CD4-positive, CD25-positive, alpha-beta regulatory T cell (primary cell): ENCODE measurements around the gene HBZ. TPM values are rescaled to one million over a fixed set of nuclear protein-coding genes. Genes with fewer than 3 reads are reported as not detected.

ENCODE experiments used
- ATAC-seq, 2 donors: fragments of 150-1000 bp; cut with Tn5 transposase; one replicate each; pipeline ENCODE4 v1.10.0; 2021; ENCODE audit warnings: low read depth in 2 of 2, moderate number of reproducible peaks in 2 of 2, moderate library complexity in 1 of 2
- DNase-seq, 3 donors: peaks; one replicate each; pipeline versions ENCODE4 v3.0.0 to v3.0.0-alpha.2; 2012 to 2022; ENCODE audit warnings: mixed read lengths in 1 of 3
- H3K27ac ChIP-seq: one replicate; pipeline ENCODE4 v1.7.0; 2013; ENCODE audit warnings: mild to moderate bottlenecking, low read length; ENCODE audit not compliant: insufficient read depth, poor library complexity, severe bottlenecking
- H3K27me3 ChIP-seq: one replicate; pipeline ENCODE4 v1.7.0; 2013; ENCODE audit warnings: low read length; ENCODE audit not compliant: control insufficient read depth, insufficient read depth
- H3K36me3 ChIP-seq: one replicate; pipeline ENCODE4 v1.7.0; 2013; ENCODE audit warnings: mild to moderate bottlenecking, low read length, moderate library complexity; ENCODE audit not compliant: control insufficient read depth, insufficient read depth
- H3K4me1 ChIP-seq: 2 replicates; pipeline ENCODE4 v1.7.0; 2013; ENCODE audit warnings: mild to moderate bottlenecking, low read length; ENCODE audit not compliant: insufficient read depth, control insufficient read depth, poor library complexity, severe bottlenecking
- H3K4me3 ChIP-seq: one replicate; pipeline ENCODE4 v1.7.0; 2013; ENCODE audit warnings: low read depth, mild to moderate bottlenecking, low read length, moderate library complexity
- H3K9me3 ChIP-seq, 2 experiments: 1 replicate in 1 of 2; 2 replicates in 1 of 2; pipeline ENCODE4 v1.7.0; 2013; ENCODE audit warnings: low read length in 2 of 2, mild to moderate bottlenecking in 1 of 2, moderate library complexity in 1 of 2; ENCODE audit not compliant: control insufficient read depth in 2 of 2
- H3K27ac Mint-ChIP-seq, 3 donors: one replicate each; pipeline ENCODE4 v1.8.0; 2020 to 2022; ENCODE audit warnings: mild to moderate bottlenecking in 3 of 3, mixed read lengths in 3 of 3, moderate library complexity in 2 of 3
- H3K27me3 Mint-ChIP-seq: one replicate; pipeline ENCODE4 v1.8.0; 2022; ENCODE audit warnings: mild to moderate bottlenecking, mixed read lengths
- H3K36me3 Mint-ChIP-seq: one replicate; pipeline ENCODE4 v1.8.0; 2020; ENCODE audit warnings: mixed read lengths
- H3K4me1 Mint-ChIP-seq, 4 donors: one replicate each; pipeline ENCODE4 v1.8.0; 2020 to 2022; ENCODE audit warnings: mixed read lengths in 4 of 4, mild to moderate bottlenecking in 1 of 4
- H3K4me3 Mint-ChIP-seq, 4 donors: one replicate each; pipeline ENCODE4 v1.8.0; 2020 to 2022; ENCODE audit warnings: mild to moderate bottlenecking in 4 of 4, mixed read lengths in 4 of 4, moderate library complexity in 3 of 4
- H3K9me3 Mint-ChIP-seq, 7 donors: one replicate each; pipeline ENCODE4 v1.8.0; 2020 to 2022; ENCODE audit warnings: mixed read lengths in 7 of 7, mild to moderate bottlenecking in 3 of 7, moderate library complexity in 2 of 7
- polyA plus RNA-seq, 4 donors: library from polyadenylated mRNA; unstranded; fragments of 300-500 nt; fragmentation: Illumina TruSeq; gene quantifications; one replicate each; pipeline ENCODE4 v1.2.3, GENCODE V29; 2021
- total RNA-seq: library from RNA; stranded (reverse); gene quantifications from one replicate; pipeline ENCODE4 v1.2.3, GENCODE V29; 2022

Gene HBZ
- total and polyA plus RNA-seq, 5 donors from 2014 or later, result not detected

- Mint-ChIP-seq H3K4me1 (peaks cover 4 to 27% (median 9%) of the 10 kb centered on the region in 4 donors), H3K36me3 (no peaks in the 10 kb centered on the region), H3K9me3 (peaks cover 0 to 2% (median 0%) of the 10 kb centered on the region in 7 donors), H3K27me3 (peaks cover 16% of the 10 kb centered on the region), H3K4me3 (peak overlapping the region; percentile 62 to 93 (median 74)), H3K27ac (peak overlapping the region in 1 of 3 donors; percentile 65)
- Histone ChIP-seq H3K9me3 (no peaks in the 10 kb centered on the region), H3K4me1 (peaks cover 11% of the 10 kb centered on the region), H3K27ac (no peak overlapping the region), H3K27me3 (peaks cover 3% of the 10 kb centered on the region), H3K4me3 (no peak overlapping the region), H3K36me3 (no peaks in the 10 kb centered on the region)
- ATAC-seq (no peak), DNase-seq (no peak)
These were observed 12.1 kb upstream of the HBZ start for GRCh38 chr16:140175-140857.

- H3K36me3 Mint-ChIP-seq, result no peaks in the 10 kb centered on the region
- peaks cover 28% of the 10 kb centered on the region for H3K27me3 Mint-ChIP-seq
- Histone ChIP-seq H3K4me1 (peaks cover 6% of the 10 kb centered on the region), H3K9me3 (no peaks in the 10 kb centered on the region), H3K27ac (no peak overlapping the region), H3K4me3 (no peak overlapping the region), H3K27me3 (peaks cover 3% of the 10 kb centered on the region), H3K36me3 (no peaks in the 10 kb centered on the region)
- DNase-seq (no peak), ATAC-seq (no peak)
- no peak overlapping the region for H3K27ac Mint-ChIP-seq
- peak overlapping the region in 1 of 4 donors; percentile 54 for H3K4me3 Mint-ChIP-seq
- peaks cover 0 to 14% (median 5%) of the 10 kb centered on the region in 4 donors for H3K4me1 Mint-ChIP-seq
- H3K9me3 Mint-ChIP-seq, result peaks cover 0 to 6% (median 0%) of the 10 kb centered on the region in 7 donors
These were observed 10.0 kb upstream of the HBZ start for GRCh38 chr16:142405-142967.

- Mint-ChIP-seq H3K4me1 (peaks cover 0 to 11% (median 5%) of the 10 kb centered on the region in 4 donors), H3K4me3 (no peak overlapping the region), H3K27ac (no peak overlapping the region), H3K36me3 (no peaks in the 10 kb centered on the region), H3K9me3 (peaks cover 0 to 6% (median 0%) of the 10 kb centered on the region in 7 donors), H3K27me3 (peaks cover 28% of the 10 kb centered on the region)
- Histone ChIP-seq H3K4me3 (no peak overlapping the region), H3K36me3 (no peaks in the 10 kb centered on the region), H3K27me3 (peaks cover 3% of the 10 kb centered on the region), H3K4me1 (peaks cover under 1% of the 10 kb centered on the region), H3K27ac (no peak overlapping the region), H3K9me3 (no peaks in the 10 kb centered on the region)
- DNase-seq (no peak), ATAC-seq (no peak)
These were observed 9.4 kb upstream of the HBZ start for GRCh38 chr16:143047-143446.

DNA sequence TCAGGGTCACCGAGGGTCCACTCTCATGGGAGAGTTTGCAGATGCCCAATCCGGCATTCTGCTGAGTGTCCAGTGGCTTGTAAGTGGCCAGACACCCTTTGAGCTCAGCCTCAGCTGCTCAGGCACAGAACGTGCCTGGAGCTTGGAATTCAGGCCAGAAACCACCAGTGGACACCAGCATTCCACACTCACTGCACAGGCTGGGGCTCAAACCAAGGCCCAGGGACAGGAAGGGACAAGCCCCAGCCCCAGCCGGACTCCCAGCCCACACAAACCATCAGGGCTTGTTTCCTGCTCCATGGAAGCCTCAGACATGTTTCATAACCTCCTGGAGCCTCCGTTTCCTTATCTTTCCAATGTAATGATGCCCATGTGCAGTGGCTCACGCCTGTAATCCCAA, 9.0 kb upstream of the HBZ start:
- no peaks in the 10 kb centered on the region for H3K4me1 ChIP-seq
- peaks cover 28% of the 10 kb centered on the region for H3K27me3 Mint-ChIP-seq
- peaks cover 3% of the 10 kb centered on the region for H3K27me3 ChIP-seq
- no peaks in the 10 kb centered on the region for H3K36me3 Mint-ChIP-seq
- H3K9me3 ChIP-seq, result no peaks in the 10 kb centered on the region
- no peak overlapping the region for H3K4me3 Mint-ChIP-seq
- ATAC-seq (no peak), DNase-seq (no peak)
- H3K36me3 ChIP-seq, result no peaks in the 10 kb centered on the region
- H3K4me3 ChIP-seq, result no peak overlapping the region
- H3K4me1 Mint-ChIP-seq, result peaks cover 0 to 10% (median 5%) of the 10 kb centered on the region in 4 donors
- H3K27ac ChIP-seq, result no peak overlapping the region
- H3K27ac Mint-ChIP-seq, result no peak overlapping the region
- H3K9me3 Mint-ChIP-seq, result peaks cover 0 to 6% (median 0%) of the 10 kb centered on the region in 7 donors

DNA sequence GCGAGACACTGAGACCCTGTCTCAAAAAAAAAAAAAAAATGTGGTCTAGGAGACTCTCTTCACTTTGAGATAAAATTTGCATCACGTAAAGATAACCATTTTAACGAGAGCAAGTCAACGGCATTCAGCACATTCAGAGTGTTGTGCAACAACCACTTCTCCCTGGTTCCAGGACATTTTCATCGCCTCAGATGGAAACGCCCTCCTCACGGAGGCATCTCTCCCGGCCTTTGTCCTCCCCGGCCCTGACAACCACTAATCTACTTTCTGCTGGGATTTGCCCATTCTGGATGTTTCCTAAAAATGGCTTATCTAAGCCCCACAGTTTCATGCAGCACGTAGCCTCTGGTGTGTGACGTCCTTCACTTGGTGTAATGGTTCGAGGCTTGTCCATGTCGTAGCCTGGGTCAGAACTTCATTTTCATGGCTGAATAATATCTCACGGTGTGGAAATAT, 7.6 kb upstream of the HBZ start:
- peaks cover 3% of the 10 kb centered on the region for H3K27me3 ChIP-seq
- Mint-ChIP-seq H3K27ac (no peak overlapping the region), H3K4me3 (no peak overlapping the region), H3K9me3 (peaks cover 0 to 3% (median 0%) of the 10 kb centered on the region in 7 donors), H3K27me3 (peaks cover 36% of the 10 kb centered on the region), H3K4me1 (peaks cover 0 to 5% (median 1%) of the 10 kb centered on the region in 4 donors), H3K36me3 (no peaks in the 10 kb centered on the region)
- H3K27ac ChIP-seq, result no peak overlapping the region
- H3K4me3 ChIP-seq, result no peak overlapping the region
- H3K36me3 ChIP-seq, result no peaks in the 10 kb centered on the region
- no peaks in the 10 kb centered on the region for H3K9me3 ChIP-seq
- ATAC-seq (no peak), DNase-seq (no peak)
- H3K4me1 ChIP-seq, result no peaks in the 10 kb centered on the region

GRCh38 chr16:146646-147045, 5.8 kb upstream of the HBZ start:
- Histone ChIP-seq H3K9me3 (no peaks in the 10 kb centered on the region), H3K36me3 (no peaks in the 10 kb centered on the region), H3K4me3 (no peak overlapping the region), H3K27me3 (peaks cover 3% of the 10 kb centered on the region), H3K4me1 (no peaks in the 10 kb centered on the region), H3K27ac (no peak overlapping the region)
- no peak for DNase-seq
- peaks cover 44% of the 10 kb centered on the region for H3K27me3 Mint-ChIP-seq
- H3K27ac Mint-ChIP-seq, result no peak overlapping the region
- ATAC-seq, result no peak
- H3K4me1 Mint-ChIP-seq, result peaks cover 0 to 5% (median 0%) of the 10 kb centered on the region in 4 donors
- H3K4me3 Mint-ChIP-seq, result no peak overlapping the region
- peaks cover 0 to 5% (median 0%) of the 10 kb centered on the region in 7 donors for H3K9me3 Mint-ChIP-seq
- no peaks in the 10 kb centered on the region for H3K36me3 Mint-ChIP-seq

- peak overlapping the region in 1 of 3 donors; percentile 20 for H3K27ac Mint-ChIP-seq
- H3K4me1 Mint-ChIP-seq, result peaks cover 0 to 5% (median 2%) of the 10 kb centered on the region in 4 donors
- no peak overlapping the region for H3K4me3 Mint-ChIP-seq
- Histone ChIP-seq H3K27ac (no peak overlapping the region), H3K4me3 (no peak overlapping the region), H3K27me3 (no peaks in the 10 kb centered on the region), H3K9me3 (no peaks in the 10 kb centered on the region), H3K36me3 (no peaks in the 10 kb centered on the region), H3K4me1 (peaks cover under 1% of the 10 kb centered on the region)
- ATAC-seq (no peak), DNase-seq (no peak)
- H3K27me3 Mint-ChIP-seq, result peaks cover 51% of the 10 kb centered on the region
- H3K9me3 Mint-ChIP-seq, result peaks cover 0 to 5% (median 0%) of the 10 kb centered on the region in 7 donors
- no peaks in the 10 kb centered on the region for H3K36me3 Mint-ChIP-seq
These were observed 3.3 kb upstream of the HBZ start for GRCh38 chr16:149024-149660.
